Stimulated activated CD4-positive, alpha-beta T cell treated with anti-CD3 and anti-CD28 coated beads, Interleukin-15, amount 100 ng/mL, for 24 hours (primary cell): ENCODE results near the gene INPP5A.

Experiments used
- DNase-seq: peaks from one replicate; pipeline ENCODE4 v3.0.0-alpha.2; 2020

The INPP5A gene

DNA sequence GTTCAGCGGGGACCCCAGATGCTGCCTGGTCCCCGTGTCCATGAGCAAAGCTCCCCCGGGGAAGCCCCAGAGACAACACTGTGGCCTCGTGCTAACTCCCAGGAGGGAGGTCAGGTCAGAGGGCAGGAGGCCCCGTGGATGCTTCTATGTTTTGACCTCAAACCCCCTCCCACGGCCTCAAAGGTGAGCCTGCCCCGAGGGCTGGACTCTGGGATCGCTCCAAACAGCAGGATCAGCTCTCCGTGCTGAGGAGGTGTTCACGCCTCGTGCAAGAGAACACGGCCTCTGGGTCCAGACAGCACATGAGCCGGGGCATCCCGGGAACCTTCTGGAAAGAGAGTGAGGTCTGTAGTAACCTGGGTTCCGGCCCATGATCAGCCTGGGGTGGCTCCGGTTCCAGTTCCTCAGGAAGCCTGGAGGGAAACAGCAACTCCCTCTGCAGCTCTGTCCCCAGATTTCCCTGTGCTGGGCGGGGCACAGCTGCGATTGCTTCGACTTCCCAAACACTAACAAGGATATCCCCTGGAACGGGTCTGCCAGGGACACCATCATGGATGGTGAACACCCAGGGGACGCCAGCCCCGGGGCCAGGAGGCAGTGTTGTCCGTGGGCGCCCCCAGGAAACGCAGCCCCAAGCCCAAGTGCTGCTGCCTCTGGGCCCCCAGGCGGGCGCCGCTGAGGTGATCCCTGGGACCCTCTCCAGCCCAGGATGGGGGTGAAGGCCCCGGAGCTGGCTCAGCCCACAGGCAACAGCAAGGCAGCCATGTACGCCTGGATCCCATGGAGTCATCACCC lies 18.0 kb upstream of the INPP5A start:
- DNase-seq = no peak

DNA sequence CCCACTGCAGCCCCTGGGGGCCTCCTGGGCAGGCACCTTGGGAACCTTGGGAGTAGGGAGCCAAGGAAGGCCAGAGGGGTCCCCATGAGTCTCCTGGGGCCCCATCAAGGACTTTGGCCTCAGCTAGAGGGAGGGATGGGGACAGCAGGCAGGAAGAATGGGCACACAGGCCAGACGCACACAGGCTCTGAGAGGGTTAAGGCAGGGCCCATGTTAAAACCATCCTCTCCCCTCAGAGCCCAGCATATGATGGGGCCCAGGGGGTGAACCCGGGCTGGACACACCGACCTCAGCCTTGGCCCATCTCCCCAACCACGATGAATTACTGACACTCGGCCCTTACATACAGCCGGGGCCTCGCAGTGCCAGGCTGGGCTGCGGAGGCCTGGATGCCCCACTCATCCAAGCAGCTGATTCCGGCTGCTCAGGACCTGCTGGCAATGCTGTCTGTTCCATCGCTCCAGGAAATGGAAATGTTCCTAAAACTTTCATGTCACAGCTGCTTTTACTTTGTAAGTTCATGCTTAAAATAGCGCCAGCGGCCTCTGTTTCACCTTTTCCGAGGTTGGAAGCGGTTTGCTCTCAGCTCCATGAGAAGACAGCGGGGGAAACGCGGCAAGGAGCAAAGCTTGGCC lies 17.3 kb upstream of the INPP5A start:
- DNase-seq = no peak

DNA sequence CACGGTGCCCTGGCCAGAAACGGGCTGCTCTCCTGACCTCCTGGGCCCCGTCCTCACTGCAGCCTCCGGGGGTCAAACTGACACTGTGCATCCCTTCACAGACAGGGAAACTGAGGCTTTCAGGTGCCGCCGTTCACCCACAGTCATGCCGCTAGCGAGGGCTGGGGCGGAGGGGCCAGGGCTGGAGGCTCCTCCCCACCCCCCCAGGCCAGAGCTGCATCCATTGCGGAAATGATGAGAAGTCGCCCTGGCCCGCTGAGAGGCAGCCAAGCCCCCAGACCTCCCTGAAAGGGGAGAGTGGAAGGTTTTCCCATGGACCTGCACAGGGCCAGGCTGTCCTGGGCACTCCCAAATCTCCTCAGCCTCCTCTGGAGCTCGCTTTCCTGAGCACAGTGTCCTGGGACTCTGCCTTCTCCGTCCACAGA lies 16.5 kb upstream of the INPP5A start:
- DNase-seq = no peak

DNA sequence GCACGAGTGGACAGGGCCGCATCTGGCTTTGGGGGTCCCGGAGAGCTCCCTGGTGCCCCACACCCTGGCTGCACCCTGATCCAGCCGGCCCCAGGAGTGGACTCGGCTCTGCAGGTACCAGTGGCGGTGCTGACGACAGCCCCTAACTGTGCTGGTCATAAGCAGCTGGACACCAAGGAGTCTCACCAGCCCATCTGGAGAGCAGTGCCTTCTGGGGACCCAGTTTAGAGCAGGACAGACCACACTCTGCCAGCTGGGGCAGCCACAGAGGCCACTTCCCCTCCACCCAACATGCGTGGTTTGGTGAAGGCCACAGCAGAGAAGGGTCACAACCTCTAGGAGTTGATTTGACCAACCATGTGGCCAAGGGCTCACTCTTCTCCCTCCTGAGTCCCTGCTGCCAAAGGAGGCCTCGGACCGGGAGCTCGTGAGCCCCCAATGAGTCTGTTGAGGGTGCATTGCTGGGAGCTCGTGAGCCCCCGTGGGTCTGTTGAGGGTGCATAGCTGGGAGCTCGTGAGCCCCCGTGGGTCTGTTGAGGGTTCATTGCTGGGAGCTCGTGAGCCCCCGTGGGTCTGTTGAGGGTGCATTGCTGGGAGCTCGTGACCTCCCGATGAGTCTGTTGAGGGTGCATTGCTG lies 16.0 kb upstream of the INPP5A start:
- no peak for DNase-seq

DNA sequence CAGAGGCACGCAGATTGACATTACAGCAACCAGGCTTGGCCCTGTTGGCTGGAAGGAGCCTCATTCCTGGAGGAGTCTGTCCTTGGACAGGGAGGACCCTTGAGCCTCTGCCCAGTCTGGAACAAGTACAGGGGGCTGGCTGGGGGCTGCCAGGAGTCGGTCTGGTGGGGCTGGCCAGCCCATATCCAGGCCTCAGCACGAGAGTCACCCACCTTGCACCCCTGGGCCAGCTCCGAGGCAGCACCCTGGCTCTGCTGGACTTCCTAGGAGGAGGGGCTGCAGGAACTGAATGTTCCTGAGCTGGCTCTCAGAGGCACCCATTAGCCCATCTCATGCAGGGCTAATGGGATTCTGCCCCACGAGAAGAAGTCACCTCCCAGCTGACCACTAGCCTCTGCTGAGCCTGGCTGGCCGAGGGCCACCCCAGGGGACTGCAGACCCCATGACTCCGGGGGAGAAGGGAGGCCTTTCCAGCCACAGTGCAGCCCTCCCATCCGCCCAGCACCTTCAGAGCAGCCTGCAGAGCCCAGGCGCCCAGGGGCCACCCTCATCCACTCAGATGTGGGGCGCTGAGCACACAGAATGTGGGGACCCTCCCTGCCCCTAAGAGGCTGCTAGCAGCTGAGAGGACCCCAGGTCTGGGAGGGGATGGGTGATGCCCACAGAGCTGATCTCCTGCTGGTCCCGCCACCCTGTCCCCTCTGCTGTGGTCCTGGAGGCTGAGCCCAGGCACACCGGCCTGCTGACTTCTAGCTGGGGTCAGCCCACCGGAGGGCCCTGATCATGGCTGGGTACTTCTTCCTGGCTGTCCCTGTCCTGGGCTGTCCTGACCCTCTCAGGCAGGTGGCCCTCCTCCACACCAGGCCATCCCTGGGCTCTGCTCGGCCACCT lies 14.8 kb upstream of the INPP5A start:
- DNase-seq = no peak

DNA sequence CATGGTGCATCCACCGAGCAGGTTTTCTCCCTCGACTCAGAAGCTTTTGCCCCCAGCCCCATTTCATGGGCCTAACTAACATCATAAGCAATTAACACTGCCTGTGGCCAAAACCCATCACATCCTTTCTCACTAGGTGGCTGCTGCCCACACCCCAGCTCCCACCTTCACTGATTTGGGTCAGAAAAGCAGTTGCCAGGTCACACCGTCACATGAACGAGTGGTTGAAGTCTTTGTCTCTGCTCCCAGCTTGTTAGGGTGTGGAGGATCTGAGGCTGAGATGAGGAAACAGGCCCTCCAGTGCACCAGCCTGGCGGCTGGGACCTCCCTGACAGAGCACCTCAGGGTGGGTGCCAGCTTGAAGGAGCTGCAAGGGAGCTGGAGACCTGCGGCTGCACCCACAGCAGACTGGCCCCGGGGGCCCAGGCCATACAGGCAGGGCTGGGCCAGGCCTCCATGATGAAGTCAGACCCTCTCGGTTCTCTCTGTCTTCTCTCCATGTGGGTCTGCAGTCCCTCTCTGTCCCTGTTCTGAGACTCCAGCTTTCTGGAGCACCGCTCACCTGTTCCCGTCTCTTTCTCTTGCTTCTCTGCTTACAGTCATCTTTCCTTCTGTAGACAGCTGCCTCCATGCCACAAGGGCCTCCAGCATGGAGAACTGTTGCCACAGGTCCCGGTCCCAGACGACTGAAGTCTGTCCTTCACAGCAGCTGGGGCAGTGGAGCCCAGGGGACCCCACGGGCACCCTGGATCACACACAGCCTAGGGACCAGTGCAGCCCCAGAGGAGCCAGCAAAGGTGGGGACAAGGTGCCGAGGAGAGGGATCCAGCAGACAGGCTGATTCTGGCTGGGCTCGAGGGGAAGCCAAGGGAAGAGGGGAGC lies 13.8 kb upstream of the INPP5A start:
- no peak for DNase-seq

DNA sequence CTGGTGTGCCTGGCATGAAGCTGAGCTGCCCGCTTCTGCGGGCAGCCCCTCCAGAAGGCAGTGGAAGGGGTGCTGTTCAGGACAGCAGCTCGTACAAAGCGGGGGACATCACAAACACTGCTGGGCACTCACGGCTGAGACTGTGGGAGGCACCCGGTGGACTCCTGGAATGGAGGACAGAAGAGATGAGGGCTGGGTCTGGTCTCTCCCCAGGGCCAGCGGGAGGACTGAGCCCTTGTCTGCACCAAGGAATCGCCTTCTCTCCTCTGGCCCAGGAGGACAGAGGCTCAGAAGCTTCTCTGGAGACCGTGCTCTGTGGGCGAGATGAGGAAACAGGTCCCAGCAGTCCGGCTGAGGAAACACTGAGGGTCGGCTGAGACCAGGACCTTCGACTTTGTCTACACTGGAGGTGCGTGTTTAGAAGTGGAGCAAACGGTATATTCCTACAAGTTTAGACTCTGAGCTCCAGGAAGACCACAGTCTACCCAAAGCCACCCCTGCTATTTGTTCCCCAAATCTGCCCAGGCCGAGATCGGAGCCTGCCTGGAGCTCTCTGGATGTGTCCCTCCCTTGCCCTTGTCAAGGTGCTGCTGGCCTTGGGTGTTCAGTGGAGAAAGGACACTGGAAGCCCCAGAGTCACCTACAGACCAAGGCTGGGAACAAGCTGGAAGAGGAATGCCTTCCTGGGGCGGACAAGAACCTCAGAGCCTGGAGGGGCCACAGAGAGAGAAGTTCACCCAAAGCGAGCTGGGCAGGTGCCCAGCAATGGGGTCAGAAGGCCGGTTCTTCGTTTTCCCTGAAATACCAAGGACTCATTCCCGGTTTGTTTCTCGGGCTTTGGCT lies 12.9 kb upstream of the INPP5A start:
- no peak for DNase-seq

DNA sequence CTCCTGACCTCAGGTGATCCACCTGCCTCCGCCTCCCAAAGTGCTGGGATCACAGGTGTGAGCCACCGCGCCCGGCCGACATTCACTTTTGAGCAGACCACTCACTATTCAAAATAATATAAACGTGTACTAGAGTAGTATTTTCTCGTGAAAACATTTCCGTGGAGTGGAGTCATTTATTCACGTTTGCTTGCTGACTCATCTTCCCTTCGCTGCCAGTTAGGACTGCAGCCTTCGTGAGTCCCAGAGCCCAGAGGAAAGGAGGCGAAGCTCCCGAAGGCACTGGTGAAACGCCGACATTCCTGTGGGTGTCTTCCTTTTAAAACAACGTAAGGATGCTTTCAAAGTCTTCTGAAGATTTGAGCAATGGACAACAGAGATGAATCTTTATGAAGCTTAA lies 10.9 kb upstream of the INPP5A start:
- no peak for DNase-seq

DNA sequence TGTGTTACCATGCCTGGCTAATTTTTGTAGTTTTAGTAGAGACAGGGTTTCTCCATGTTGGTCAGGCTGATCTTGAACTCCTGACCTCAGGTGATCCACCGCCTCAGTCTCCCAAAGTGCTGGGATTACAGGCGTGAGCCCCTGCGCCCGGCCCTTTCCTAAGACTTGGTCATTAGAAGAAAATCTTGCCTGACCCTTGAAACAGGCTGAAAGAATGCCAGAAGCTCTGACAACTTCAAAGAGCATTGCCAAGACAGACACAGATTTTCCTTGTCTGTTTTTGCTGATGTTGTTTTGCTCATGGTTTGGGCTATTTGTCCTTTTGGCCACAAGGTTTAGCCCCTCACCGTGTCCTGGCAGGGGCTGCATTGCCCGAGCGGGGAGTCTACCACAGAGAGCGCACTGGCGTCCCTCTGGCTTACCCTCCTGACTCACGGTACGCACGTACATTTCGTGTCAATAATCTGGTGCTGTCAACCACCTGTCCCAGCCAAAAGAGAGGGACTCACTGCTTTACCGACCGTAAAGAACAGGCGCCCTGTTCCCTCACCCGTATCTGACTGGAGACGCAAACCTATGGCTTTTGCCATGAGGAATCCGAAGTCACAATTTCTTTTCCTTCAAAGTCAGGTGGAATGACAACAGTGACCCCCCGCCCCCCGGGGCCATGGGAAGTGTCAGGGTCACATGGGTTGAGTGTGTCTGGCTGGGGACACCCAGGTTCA lies 10.1 kb upstream of the INPP5A start:
- DNase-seq = no peak

DNA sequence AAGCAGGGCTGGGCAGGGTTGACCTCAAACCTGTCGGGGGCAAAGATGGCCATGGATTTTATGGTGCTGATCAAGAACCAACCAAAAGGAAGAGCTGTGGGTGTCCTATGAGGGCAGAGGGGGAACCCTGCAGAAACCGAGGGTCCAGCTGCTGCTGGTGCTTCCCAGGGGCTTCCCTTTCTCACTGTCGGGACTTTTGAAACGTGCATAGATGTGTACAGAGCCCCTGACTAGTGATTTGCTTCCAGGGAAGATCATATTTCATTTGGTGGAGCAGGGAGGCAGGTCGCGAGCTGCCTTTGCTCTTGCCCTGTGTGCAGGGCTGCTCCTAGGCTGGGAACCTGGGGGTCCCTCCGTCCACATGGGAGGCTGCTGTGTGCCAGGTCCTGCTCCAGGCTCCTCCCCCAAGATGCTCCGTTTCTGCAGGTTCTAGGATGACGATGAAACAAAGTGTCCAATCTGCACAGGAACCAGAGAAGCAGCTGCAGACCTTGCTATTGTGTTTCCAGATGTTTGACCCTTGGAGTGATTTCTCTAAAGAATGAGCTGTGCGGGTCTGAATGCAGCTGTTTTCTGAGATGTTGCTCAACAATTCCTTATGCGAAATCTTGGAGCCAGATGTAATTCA lies 9.4 kb upstream of the INPP5A start:
- DNase-seq = no peak

DNA sequence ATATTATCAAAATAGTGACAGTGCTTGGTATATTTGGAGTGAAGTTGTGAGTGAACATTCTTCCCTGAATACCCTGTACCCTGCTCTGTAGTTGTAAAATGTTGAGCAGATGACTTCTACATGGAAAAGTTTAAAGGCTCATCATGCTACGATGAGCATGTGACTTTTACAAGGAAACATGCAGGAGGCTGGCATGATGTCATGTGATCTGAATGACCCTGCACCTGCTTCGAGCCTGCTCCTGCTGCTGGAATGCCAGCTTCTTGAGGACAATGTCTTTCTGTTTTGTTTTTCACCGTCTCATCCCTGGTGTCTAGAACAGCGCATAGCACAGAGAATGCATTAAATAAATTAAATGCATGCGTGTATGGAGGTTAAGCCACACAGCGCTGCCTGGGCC lies 5.4 kb upstream of the INPP5A start:
- DNase-seq = no peak

DNA sequence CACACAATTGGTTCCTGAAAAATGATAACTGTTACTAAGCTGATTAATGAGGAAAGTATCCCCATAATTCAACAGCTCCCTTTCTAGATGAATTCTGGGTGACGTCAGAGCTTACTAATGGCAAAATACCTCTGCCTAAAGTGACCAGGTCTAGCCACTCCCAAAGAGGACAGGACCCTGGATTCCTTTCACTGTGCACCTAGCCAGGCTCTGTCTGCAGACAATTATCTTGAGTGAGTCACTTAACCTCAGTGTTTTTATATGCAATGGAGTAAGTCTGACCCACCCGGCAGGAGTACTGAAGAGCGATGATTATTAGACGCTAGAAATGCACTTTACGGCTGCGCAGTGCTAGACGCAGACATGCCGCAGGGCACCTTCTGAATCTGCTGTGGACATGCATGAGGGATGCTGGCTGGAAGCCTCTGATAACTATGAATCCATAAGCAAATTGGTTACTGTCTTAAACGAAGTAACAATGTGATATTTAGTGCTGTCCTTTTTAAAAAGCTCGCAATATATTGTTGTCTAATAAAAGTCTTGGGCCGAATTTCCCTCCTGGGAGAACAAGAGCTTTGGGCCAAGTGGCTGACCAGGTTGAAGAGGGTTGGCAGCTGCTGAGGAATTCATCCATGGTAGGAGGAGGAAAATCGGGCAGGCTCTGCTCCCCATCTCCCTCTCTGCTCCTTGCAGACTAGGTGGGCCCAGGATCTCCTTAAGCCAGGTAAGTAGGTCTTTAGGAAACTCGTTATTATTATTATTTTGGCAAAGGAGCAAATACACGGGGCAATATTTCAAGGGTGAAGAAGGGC lies 4.6 kb upstream of the INPP5A start:
- DNase-seq = no peak

DNA sequence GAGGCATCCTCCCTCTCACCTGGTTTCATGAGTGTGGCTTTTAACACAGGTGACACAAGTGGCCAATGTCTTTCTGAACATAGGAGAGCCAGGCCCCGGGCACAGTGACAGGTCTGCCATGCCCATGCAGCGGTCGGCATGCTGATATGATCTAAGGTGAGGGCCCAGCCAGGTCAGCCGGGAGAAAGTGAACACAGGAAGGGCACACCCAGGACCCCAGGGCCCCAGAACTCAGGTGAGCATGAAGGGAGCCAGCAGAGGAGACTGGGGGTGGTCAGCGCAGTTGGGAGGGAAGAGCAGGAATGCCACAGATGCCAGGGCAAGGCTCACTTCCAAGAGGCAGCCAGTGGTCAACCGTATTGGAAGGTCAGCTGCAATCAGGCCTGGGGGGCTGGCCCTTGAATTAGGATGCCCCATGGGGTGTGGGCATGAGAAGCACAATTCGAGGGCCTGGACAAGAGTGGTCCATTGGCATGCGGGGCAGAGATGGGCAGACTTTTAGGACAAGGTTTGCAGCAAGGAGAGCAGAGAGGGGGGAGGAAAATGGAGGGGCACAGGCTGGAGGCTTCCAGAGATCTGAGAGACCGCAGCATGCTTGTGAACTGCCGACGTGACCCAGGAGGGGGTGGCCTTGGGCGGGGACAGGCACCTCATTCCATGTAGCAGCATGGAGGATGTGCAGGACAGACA lies 3.9 kb upstream of the INPP5A start:
- no peak for DNase-seq

DNA sequence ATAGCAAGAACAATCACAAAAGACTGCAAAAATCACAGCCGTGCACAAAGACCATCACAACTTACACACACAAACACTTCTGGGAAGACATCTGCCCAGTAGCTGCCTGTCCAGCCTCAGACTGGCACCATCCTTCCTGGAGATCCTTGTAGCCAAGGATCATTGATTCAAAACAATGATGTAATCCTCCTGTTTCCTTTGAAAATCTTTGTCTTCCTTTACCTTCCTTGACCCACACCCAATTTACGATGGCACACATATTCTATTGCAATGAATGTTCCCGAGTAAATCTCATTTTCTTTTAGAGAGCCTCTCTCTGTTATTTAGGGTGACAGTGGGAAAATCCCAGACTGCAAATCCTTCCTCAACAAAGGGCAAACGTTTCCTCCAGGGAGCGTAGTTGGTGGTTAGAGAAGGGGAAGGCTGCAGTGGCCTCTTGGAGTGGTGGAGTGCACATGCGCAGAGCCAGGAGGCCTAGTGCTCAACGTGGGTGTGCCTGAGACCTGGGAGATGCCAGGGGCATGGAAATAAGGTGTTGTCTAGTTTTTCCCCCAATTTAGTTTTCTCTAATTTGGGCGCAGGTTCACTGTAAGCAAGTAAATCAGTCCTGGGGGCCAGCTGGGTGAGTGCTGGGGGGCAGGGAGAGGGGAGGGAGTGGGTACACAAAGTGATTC lies 3.1 kb upstream of the INPP5A start:
- no peak for DNase-seq

DNA sequence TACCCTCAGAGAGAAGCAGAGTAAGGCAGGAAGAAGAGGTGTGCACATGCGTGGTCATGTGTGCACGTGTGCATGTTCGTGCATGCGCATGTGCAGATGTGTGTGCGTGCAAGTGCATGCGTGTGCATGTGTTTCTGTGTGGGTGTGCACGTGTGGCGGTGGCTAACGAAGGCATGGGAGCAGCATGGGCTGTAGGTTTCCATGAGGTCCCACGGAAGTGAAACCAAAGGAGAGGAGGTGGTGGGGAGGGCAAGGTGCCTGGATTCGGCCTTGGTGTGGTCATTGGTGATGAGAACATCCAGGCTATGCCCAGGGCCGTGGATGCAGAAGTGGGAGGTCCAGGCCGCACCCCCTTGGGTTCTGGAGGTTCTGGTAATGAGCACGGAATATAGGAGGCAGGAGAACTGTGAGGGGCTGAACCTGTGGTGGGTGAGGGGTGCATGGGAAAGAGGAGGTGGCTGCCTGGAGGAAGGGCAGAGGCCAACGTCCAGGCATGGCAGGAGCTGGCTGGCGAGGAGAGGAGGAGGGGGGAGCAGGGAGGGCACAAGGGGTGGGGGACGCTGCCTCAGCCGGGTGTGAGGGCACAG lies 2.4 kb upstream of the INPP5A start:
- DNase-seq = no peak

DNA sequence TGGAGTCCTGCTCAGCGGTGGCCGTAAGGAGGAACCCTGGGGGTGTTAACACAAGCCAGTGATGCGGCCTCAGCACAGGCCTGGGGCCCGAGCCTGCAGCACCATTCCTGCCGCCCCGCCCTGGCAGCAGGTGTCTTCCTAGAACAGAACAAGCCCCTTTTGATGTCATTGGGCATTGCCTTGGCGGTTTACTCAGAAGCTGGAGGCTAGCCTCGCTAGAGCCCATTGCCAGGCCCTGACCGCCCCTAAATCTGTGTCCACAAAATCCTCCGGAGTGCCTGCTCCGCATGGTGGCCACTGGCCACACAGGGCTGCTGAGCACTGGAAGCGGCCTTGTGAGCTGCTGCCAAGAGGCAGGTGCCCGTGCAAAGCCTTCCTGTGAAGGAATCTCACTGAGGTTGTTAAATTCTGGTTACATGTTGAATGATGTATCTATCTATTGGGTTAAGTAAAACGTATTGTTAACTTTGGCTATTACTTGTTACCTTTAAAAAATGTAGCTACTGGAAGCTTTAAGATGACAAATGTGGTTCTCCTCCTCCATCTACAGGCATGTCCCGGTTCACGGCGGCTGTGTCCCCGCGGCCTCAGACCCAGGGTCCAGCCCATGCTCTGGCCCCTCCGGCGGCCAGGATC lies 1.2 kb upstream of the INPP5A start:
- no peak for DNase-seq
